ENCODE results near the gene CMA1.
"Not testable (repeated sequence)": the region's sequence is repeated elsewhere in the genome, so short reads cannot be mapped to it uniquely, and the experiment has no call there.

The CMA1 gene, protein sequence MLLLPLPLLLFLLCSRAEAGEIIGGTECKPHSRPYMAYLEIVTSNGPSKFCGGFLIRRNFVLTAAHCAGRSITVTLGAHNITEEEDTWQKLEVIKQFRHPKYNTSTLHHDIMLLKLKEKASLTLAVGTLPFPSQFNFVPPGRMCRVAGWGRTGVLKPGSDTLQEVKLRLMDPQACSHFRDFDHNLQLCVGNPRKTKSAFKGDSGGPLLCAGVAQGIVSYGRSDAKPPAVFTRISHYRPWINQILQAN

DNA sequence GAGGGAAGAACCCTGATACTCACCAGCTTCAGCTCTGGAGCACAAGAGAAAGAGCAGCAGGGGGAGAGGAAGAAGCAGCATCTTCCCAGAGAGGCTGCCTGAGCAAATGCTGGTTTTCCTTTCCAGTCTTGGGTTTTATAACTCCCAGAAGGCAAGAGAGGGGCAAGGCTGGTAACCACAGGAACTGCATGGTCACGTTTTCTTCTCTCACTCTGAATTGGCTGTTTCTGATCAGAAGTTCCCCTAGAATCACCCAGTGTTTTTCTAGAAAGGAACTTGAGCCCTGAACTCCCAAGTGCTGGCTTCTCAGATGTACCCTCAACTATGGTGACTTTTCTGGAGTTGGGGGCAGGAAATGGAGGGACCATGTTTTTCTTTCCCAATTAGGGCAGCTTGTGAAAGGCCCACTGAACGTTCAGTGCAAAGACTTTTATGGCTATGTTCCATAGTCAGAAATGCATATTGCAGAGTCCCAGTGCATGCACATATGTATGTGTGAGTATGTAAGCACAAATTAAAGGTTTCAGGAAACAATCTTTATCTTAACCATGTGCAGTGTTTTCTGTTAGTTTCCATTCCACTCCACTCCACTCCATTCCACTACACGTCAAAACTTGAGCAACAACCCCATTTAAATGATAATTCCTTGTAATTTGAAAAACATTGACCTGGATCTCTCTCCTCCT, at the start of gene CMA1:
Gene CMA1, minus strand, starts transcription at position 111 of the 686 bp plus-strand sequence. Its CDS starts 30 bp downstream, at position 81.
- no peak for DNase-seq

DNA sequence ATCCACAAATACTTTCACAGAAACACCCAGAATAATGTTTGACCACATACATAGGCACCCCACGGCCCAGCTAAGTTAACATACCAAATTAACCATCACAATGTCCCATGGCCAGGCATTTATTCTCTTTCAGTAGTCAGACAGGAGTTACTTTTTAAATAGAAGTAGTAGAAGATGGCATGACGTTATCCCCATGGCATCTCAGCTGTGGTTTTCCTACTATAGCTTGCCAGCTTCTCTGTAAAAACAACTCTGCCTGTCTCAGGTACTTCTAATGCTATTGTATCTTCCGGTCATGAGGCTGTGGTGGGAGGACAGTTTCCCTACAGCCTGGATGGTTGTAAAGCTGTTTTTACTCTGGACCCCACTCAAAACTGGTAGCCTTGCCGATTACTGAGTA, 48.7 kb upstream of the CMA1 start:
- no peak for DNase-seq

DNA sequence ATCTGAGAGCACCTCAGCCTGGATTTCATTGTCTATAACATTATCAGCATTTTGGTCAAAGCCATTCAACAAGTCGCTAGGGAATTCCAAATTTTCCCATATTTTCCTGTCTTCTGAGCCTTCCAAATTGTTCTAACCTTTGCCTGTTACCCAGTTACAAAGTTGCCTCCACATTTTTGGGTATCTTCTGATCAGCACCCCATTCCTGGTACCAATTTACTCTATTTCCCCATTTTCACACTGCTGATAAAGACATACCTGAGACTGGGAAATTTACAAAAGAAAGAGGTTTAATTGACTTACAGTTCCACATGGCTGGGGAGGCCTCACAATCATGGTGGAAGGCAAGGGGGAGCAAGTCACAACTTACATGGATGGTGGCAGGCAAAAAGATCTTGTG, 41.0 kb upstream of the CMA1 start:
- DNase-seq, result not testable (repeated sequence)

DNA sequence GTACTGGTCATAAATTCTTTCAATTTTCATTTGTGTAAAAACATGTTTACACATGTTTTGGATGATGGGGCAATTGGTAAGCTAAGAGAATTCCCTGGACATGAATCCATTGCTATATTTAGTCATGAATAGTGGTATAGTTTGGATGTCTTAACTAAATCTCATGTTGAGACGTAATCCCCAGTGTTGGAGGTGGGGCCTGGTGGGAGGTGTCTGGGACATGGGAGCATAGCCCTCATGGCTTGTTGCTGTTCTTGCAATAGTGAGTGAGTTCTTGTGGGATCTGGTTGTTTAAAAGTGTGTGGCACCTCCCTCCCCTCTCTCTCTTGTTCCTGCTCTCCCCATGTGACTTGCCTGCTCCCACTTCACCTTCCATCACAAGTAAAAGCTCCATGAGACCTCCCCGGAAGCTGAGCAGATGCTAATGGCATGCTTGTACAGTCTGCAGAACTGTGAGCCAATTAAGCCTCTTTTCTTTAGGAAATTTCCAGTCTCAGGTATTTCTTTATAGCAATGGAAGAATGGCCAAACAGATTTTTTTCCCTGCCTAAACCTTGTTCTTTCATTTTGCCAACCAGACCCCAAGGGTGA, 34.4 kb upstream of the CMA1 start:
- DNase-seq, result no peak

DNA sequence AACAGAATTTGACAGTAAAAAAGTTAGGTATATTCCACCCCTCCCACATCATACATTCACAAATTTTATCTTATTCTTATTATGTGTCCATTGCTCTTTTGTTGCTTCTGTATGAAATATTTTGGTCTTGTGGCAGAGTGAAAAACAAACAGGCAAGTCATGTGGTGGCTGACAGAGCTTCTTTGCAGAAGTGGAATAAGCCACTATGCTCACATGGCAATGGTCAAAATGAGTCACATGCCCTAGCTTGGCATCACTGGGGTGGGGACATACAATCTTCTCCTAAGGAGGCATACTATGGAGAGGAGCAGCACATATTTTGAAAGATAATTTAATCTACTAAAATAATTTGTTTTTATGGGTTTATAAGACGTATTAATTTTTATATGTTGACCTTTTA, 27.7 kb upstream of the CMA1 start:
- DNase-seq, result no peak

DNA sequence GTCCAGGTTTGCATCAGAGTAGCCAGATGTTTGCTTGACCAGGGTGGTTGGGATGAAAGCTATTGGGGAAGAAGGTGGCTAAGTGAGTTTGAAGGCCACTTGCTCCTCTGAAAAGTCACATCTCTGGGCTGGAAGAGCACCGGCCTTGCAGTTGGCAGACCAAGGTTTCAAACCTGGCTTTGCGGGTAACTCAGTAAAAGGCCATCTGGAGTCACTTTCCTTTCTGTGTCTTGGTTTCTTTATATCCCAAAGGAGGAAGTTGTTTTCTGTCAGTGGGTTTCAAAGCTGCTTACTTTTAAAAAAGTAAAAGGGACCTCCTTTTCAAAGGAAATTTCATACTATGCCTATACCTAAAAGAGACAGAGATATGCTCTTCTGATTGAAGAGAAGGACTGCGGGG, 26.2 kb upstream of the CMA1 start:
- DNase-seq, result no peak

DNA sequence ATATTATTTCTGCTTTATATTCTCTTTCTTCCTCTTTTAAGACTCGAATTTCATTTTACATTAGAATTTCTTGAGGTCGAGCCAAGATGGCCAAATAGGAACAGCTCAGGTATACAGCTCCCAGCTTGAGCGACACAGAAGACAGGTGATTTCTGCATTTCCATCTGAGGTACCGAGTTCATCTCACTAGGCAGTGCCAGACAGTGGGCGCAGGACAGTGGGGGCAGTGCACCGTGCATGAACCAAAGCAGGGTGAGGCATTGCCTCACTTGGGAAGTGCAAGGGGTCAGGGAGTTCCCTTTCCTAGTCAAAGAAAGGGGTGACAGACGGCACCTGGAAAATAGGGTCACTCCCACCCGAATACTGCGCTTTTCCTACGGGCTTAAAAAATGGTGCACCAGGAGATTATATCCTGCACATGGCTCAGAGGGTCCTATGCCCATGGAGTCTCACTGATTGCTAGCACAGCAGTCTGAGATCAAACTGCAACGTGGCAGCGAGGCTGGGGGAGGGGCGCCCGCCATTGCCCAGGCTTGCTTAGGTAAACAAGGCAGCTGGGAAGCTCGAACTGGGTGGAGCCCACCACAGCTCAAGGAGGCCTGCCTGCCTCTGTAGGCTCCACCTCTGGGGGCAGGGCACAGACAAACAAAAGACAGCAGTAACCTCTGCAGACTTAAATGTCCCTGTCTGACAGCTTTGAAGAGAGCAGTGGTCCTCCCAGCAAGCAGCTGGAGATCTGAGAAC, 18.0 kb upstream of the CMA1 start:
- not testable (repeated sequence) for DNase-seq

DNA sequence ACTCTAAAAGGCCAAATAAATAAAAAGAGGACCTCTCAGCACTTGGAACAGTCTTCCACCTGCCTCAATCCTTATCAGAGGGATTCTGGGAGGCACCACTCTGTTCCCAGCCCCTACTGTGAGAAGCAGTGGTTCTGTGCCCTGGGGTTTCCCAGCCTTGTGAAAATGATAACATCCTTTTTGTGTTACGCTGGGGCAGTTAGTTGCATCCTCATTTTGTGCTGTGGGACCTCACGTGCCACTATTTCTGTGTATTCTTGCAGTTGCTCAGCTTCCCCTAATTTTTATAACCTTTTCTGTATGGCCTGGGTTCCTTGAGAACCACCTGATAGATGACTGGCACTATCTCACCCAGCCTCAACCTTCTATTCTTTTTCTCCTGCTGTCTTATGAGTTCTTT, 10.8 kb upstream of the CMA1 start:
- no peak for DNase-seq

DNA sequence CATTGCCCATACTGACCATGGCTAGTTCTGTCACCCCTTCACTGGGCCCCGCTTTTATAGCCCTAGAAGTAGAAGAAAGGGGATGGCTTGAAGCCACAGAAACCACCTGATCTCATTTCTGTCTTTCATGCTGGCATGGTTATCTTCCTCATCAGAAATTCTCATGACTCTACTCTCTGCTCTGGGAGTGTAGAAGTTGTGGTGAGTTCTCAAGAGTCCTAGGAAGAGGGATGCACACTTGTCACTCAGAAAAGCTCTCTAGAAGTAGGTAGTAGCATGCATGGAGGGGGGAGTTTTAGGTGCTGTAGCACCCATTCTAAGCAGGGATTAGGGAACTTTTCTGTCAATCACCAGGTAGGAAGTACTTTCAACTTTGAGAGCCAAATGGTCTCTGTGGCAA, 6.1 kb upstream of the CMA1 start:
- DNase-seq, result no peak

DNA sequence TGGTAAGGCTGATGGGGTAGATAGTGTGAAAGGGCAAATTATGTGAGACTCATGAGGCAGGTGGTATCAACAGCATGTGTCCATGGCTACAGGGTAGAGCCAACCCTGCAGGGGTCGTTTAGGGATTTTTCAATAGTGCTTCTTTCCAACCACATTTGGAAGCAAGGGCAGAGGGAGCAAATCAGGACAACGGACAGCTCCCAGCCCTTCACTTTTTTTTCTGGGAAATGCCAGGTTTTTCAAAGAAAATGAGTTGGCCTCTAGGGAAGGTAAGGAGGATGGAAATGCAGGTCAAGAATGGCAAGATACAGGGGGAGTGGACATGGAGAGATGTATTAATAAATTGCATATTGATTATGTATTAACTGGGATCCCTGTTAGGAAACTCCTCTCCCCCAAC, 4.9 kb upstream of the CMA1 start:
- no peak for DNase-seq

DNA sequence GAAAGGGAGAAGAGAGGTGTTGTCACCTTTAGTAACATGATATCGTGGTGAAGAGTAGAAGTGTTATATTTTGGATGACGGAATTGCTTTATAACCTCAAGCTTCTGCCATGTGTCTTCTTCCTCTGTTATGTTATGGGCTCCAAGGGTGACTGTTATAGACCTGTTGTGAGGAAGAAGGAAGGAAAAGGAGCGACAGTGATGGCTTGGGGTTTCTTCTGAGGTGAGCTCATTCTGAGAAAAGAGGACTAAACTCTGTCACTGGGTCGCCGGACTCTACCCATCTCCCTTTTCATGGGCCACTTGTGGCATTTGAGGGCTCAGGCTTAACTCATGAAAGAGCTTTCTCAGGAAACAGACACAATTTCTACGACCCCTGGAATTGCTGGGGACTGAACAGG, 1.6 kb downstream of the CMA1 start:
- no peak for DNase-seq

DNA sequence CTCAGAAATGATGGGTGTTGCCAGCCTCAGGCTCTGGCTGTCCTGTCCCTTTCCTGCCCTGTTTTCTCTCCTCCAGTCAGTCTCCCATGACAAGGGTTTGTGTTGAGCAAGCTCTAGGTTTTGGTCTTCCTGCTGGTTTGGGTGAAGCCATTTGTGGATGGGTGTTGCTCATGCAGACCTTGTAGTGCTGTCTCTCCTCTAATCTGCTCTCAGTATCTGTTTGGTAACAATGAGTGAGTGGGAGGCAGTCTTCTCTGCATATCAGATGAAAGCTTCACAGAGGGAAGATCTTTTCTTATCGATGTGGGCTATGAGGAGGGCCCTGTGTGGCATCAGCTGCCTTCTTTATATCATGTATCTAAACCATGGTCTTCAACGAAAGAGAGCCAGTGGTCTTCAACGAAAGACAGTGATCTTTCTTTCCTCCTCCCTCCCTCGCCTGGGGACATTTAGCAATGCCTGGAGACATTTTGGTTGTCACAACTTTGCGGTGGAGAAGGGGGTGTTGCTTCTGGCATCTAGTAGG, 3.6 kb downstream of the CMA1 start:
- DNase-seq, result no peak

DNA sequence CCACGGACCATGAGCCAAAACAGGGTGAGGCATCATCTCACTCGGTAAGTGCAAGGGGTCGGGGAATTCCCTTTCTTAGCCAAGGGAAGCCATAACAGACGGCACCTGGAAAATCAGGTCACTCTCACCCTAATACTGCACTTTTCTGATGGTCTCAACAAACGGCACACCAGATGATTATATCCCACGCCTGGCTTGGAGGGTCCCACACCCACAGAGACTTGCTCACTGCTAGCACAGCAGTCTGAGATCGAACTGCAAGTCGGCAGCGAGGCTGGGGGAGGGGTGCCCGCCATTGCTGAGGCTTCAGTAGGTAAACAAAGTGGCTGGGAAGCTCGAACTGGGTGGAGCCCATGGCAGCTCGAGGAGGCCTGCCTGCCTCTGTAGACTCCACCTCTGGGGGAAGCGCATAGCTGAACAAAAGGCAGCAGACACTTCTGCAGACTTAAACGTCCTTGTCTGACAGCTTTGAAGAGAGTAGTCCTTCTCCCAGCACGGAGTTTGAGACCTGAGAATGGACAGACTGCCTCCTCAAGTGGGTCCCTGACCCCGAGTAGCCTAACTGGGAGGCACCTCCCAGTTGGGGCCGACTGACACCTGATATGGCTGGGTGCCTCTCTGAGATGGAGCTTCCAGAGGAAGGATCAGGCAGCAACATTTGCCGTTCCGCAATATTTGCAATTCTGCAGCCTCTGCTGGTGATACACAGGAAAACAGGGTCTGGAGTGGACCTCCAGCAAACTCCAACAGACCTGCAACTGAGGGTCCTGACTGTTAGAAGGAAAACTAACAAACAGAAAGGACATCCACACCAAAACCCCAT, 16.3 kb downstream of the CMA1 start:
- not testable (repeated sequence) for DNase-seq

DNA sequence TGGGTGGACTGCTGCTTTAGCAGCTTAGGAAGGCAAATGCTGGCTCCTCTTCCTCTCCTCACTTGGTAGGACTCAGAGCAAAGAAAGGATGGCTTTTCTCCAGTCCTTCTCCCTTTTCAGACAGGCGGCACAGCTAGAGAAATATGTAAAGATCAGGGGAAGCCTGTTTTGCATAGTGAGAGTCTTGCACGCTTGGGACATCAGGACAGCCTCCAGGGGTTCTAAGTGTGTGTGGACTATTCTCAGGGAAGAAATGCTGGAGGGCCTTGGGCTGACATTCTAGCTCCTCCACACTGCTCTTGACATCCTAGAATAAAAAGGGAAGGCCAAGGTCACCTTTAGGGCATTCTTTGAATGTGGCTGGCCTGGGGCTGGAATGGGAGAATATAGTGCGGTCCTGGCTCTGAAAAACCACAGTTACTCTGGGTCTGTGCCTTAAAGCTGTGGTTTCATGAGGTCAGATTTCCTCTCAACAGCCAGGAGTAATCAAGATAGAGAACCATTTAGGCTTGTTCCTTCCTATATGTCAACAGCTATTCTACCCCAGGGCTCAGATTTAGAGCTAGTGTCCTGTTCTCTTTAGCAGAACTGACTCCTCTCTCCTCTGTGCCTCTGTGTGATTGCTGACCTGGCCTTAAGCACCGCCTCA, 24.3 kb downstream of the CMA1 start:
- DNase-seq, result no peak

DNA sequence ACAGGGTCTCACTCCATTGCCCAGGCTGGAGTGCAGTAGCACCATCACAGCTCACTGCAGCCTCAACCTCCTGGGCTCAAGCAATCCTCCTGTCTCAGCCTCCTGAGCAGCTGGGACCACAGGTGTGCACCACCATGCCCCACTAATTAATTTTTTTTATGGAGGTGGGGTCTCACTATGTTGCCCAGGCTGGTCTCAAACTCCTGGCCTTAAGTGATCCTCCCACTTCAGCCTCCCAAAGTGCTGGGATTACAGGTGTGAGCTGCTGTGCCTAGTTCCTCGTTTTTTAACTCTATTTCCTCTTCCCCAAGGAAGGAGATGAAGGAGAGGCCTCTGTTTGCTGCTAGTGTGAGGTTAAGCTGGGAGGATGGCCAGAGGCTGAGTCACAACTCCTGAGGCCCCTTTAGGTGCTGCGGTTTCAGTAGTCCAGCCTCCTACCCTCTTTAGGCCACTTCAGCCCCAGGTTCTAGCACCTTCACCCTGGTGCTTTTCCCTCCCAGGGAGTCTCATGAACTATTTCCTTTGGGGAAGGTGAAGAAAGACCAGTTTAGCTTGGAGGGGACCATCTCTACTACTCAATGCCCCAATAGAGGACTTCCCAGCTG, 25.3 kb downstream of the CMA1 start:
- not testable (repeated sequence) for DNase-seq

DNA sequence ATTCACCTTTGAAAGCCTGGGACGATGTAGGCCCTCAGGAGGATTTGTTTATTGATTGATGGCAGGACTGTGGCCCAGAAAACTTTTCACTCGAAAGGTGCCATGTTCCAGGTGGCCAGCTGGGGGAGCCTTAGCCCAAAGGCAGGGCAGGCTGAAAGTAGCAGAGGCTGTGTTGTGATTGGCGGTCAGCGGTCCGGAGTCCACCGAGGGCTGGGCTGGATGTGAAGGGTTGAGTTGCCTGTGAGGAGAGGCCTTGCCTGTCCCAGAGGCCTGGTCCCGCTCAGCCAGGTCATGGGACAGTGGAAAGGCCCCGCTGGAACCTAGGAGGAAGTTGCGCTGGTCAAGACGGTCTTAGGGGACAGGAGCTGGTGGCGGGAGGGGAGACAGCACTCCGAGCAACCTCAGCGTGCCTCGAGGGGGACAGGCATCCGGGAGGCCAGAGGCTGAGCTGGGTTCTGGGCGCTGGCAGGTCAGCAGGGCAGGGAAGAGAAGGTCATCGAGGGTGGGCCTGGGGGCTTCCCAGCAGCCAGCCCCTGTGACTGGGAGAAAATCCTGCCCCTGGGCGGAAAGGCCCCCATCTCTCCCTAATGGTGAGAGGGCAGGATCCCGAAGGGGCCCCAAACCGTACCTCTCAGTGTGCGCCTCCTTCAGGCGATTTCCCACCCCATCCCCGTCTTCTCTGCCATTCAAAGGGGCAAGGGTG, 26.3 kb downstream of the CMA1 start:
- no peak for DNase-seq

DNA sequence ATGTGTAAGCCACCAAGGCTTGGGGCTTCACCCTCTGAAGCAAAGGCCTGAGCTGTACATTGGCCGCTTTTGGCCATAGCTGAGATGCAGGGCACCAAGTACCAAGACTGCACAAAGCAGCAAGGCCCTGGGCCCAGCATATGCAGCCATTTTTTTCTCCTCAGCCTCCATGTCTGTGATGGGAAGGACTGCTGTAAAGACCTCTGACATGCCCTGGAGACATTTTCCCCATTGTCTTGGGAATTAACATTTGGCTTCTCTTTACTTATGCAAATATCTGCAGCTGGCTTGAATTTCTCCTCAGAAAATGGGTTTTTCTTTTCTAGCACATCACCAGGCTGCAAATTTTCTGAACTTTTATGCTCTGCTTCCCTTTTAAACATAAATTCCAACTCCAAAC, 28.1 kb downstream of the CMA1 start:
- DNase-seq, result not testable (repeated sequence)

DNA sequence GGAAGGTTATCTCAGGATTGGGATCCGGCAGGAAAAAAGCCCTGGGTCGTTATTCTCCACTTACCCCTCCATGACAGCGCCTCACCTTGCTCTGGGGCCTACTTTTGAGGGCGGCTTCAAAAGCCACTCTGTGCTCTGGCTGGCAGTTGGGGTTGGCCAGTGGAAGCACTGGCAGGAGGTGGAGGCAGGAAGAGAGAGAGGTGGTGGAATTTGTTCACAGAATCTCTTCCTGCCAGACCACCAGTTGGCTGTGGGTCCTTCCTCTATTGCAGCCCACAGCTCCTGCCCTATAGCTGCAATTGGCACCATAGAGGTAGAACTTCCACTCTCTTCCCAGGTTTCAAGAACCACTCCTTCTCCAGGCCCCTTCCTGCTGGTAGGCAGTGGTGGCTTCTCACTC, 32.8 kb downstream of the CMA1 start:
- DNase-seq, result no peak

DNA sequence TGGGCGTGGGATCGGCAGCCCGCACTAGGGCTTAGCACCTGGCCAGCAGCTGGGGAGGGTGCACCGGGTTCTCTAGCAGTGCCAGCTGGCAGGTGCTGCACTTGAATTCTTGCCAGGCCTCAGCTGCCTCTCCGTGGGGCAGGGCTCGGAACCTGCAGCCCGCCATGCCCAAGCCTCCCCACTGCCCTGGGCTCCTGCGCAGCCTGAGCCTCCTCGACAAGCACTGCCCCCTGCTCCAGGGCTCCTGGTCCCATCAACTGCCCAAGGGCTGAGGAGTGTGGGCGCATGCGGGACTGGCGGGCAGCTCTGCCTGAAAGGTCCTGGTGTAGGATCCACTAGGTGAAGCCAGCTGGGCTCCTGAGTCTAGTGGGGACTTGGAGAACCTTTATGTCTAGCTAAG, 34.9 kb downstream of the CMA1 start:
- no peak for DNase-seq

DNA sequence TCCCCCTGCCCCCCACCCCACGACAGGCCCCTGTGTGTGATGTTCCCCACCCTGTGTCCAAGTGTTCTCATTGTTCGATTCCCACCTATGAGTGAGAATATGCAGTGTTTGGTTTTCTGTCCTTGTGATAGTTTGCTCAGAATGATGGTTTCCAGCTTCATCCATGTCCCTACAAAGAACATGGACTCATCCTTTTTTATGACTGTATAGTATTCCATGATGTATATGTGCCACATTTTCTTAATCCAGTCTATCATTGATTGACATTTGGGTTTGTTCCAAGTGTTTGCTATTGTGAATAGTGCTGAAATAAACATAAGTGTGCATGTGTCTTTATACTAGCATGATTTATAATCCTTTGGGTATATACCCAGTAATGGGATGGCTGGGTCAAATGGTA, 37.6 kb downstream of the CMA1 start:
- not testable (repeated sequence) for DNase-seq

DNA sequence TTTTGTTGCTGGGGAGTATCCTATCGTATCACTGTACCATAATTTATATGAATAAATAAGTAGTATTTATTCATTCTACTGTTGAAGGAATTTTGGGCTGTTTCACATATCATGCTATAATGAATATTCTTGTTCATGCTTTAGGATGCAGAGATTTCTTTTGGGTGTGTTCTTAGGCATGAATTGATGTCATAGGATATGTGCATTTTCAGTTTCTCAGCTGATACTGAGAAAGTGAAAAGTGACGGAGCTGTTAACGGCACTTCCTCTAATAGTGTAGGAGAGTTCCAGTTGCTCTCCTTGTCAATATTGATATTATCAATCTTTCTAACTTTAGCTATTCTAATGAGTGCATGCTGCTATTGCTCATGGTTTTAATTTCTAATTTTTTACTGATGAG, 42.3 kb downstream of the CMA1 start:
- no peak for DNase-seq
